ENCODE data around the gene DTNB. TPM values are rescaled to one million over a fixed set of nuclear protein-coding genes. Genes with fewer than 3 reads are reported as not detected.
A peak's percentile ranks its signal among the peaks of the same experiment; 100 is the strongest.

Gene DTNB
- total and polyA plus RNA-seq, 2 experiments from 2014 or later = 31.3 to 33.4 TPM

- Histone ChIP-seq H3K4me1 (ENCODE audit: low read depth) (peaks cover 12% of the 10 kb centered on the region), H3K27ac (peak overlapping the region; percentile 19), H3K27me3 (no peaks in the 10 kb centered on the region), H3K36me3 (no peaks in the 10 kb centered on the region), H3K9me3 (ENCODE audit: low read depth) (no peaks in the 10 kb centered on the region), H3K4me3 (no peak overlapping the region)
- no peak for TF ChIP-seq CTCF (IDR thresholded peaks at IDR 0.05; ENCODE audit: low read depth, low read length)
- no peak for DNase-seq (ENCODE audit: low read depth in 1 of 2, low spot score in 1 of 2)
These were observed 336.1 kb downstream of the DTNB start for GRCh38 chr2:25337276-25337675.

- H3K27me3 ChIP-seq = no peaks in the 10 kb centered on the region
- no peak for DNase-seq (ENCODE audit: low read depth in 1 of 2, low spot score in 1 of 2)
These were observed 337.0 kb downstream of the DTNB start for GRCh38 chr2:25336383-25336841.

GRCh38 chr2:25335971-25336370 is 337.4 kb downstream of the DTNB start:
- Histone ChIP-seq H3K4me3 (no peak overlapping the region), H3K27me3 (no peaks in the 10 kb centered on the region), H3K4me1 (ENCODE audit: low read depth) (peaks cover 12% of the 10 kb centered on the region), H3K27ac (no peak overlapping the region), H3K9me3 (ENCODE audit: low read depth) (no peaks in the 10 kb centered on the region), H3K36me3 (no peaks in the 10 kb centered on the region)
- no peak for TF ChIP-seq CTCF (IDR thresholded peaks at IDR 0.05; ENCODE audit: low read depth, low read length)
- no peak for DNase-seq (ENCODE audit: low read depth in 1 of 2, low spot score in 1 of 2)

More at GRCh38 chr2:25336383-25336841, 337.0 kb downstream of the DTNB start:
- no peak for TF ChIP-seq CTCF (IDR thresholded peaks at IDR 0.05; ENCODE audit: low read depth, low read length)
- H3K9me3 ChIP-seq (ENCODE audit: low read depth) = no peaks in the 10 kb centered on the region
- peaks cover 12% of the 10 kb centered on the region for H3K4me1 ChIP-seq (ENCODE audit: low read depth)
- H3K27ac ChIP-seq = no peak overlapping the region
- H3K4me3 ChIP-seq = no peak overlapping the region
- no peaks in the 10 kb centered on the region for H3K36me3 ChIP-seq

- no peak overlapping the region for H3K4me3 ChIP-seq
- H3K27ac ChIP-seq = no peak overlapping the region
- TF ChIP-seq CTCF (IDR thresholded peaks at IDR 0.05; ENCODE audit: low read depth, low read length) = no peak
- no peaks in the 10 kb centered on the region for H3K9me3 ChIP-seq (ENCODE audit: low read depth)
- peaks cover 12% of the 10 kb centered on the region for H3K4me1 ChIP-seq (ENCODE audit: low read depth)
- H3K36me3 ChIP-seq = no peaks in the 10 kb centered on the region
- no peaks in the 10 kb centered on the region for H3K27me3 ChIP-seq
- DNase-seq (ENCODE audit: low read depth in 1 of 2, low spot score in 1 of 2) = no peak
These were observed 338.2 kb downstream of the DTNB start for GRCh38 chr2:25335204-25335603.

- Histone ChIP-seq H3K27ac (no peak overlapping the region), H3K4me1 (ENCODE audit: low read depth) (peaks cover 4% of the 10 kb centered on the region), H3K27me3 (no peaks in the 10 kb centered on the region), H3K36me3 (no peaks in the 10 kb centered on the region), H3K4me3 (no peak overlapping the region), H3K9me3 (ENCODE audit: low read depth) (no peaks in the 10 kb centered on the region)
- DNase-seq (ENCODE audit: low read depth in 1 of 2, low spot score in 1 of 2) = no peak
- no peak for TF ChIP-seq CTCF (IDR thresholded peaks at IDR 0.05; ENCODE audit: low read depth, low read length)
These were observed 338.9 kb downstream of the DTNB start for GRCh38 chr2:25334482-25334881.

GRCh38 chr2:25333981-25334380 is 339.4 kb downstream of the DTNB start:
- DNase-seq (ENCODE audit: low read depth in 1 of 2, low spot score in 1 of 2) = no peak
- no peak for TF ChIP-seq CTCF (IDR thresholded peaks at IDR 0.05; ENCODE audit: low read depth, low read length)
- Histone ChIP-seq H3K4me1 (ENCODE audit: low read depth) (no peaks in the 10 kb centered on the region), H3K4me3 (no peak overlapping the region), H3K27me3 (no peaks in the 10 kb centered on the region), H3K36me3 (no peaks in the 10 kb centered on the region), H3K9me3 (ENCODE audit: low read depth) (no peaks in the 10 kb centered on the region), H3K27ac (no peak overlapping the region)
